Spinal cord (tissue), 10 donors: ENCODE data around the gene SPOUT1. TPM values are rescaled to one million over a fixed set of nuclear protein-coding genes. Genes with fewer than 3 reads are reported as not detected.
"Not testable (repeated sequence)": the region's sequence is repeated elsewhere in the genome, so short reads cannot be mapped to it uniquely, and the experiment has no call there.

Experiments
- DNase-seq, 6 donors: peaks; one replicate each; pipeline versions ENCODE4 v3.0.0 to v3.0.0-alpha.2; 2013 to 2015; ENCODE audit warnings: low spot score in 6 of 6, low read depth in 4 of 6
- H3K27ac ChIP-seq: one replicate; pipeline ENCODE4 v1.5.1; 2013; ENCODE audit warnings: low read depth, low read length, control low read depth
- H3K27me3 ChIP-seq: one replicate; pipeline ENCODE4 v1.6.1; 2013; ENCODE audit warnings: low read length; ENCODE audit not compliant: control insufficient read depth, insufficient read depth
- H3K36me3 ChIP-seq: one replicate; pipeline ENCODE4 v1.6.1; 2013; ENCODE audit warnings: low read length; ENCODE audit not compliant: control insufficient read depth, insufficient read depth
- H3K4me1 ChIP-seq: one replicate; pipeline ENCODE4 v1.6.1; 2013; ENCODE audit warnings: low read length; ENCODE audit not compliant: control insufficient read depth, insufficient read depth
- H3K4me3 ChIP-seq: one replicate; pipeline ENCODE4 v1.5.1; 2013; ENCODE audit warnings: low read depth, low read length, control low read depth
- H3K9me3 ChIP-seq: one replicate; pipeline ENCODE4 v1.6.1; 2013; ENCODE audit warnings: low read length; ENCODE audit not compliant: control insufficient read depth, insufficient read depth
- WGBS: methylation state at CpG from one replicate; pipeline ENCODE4 v1.1.5; 2013; ENCODE audit warnings: missing lambda C conversion rate; ENCODE audit not compliant: insufficient coverage; 5-methylcytosine and 5-hydroxymethylcytosine counted together
- long read RNA-seq, 4 donors: transcript quantifications; one replicate each; lab custom pipeline, GENCODE V29; 2026
- polyA plus RNA-seq, 2 donors: library from polyadenylated mRNA; unstranded; fragments of 120-200 nt; gene quantifications; one replicate each; pipeline ENCODE4 v1.2.1, GENCODE V29; 2013; ENCODE audit not compliant: insufficient read length in 2 of 2
- total RNA-seq, 2 donors: library from RNA; depleted of rRNA in 1 of 2; stranded (reverse); fragments of 120-200 nt in 1 of 2; fragments of >200 nt in 1 of 2; gene quantifications; one replicate each; pipeline versions ENCODE4 v1.2.3 to v1.2.4, GENCODE V29; 2013 to 2014
- donor health status: healthy.

Gene SPOUT1, protein sequence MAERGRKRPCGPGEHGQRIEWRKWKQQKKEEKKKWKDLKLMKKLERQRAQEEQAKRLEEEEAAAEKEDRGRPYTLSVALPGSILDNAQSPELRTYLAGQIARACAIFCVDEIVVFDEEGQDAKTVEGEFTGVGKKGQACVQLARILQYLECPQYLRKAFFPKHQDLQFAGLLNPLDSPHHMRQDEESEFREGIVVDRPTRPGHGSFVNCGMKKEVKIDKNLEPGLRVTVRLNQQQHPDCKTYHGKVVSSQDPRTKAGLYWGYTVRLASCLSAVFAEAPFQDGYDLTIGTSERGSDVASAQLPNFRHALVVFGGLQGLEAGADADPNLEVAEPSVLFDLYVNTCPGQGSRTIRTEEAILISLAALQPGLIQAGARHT
- 10 to 100 TPM; 12.2 to 27.7 TPM for total RNA-seq
- polyA plus RNA-seq, result 10 to 100 TPM; 51.1 to 57.7 TPM
- long read RNA-seq, donor 1, full-length matches to known transcripts, result 10 of 10 reads
- long read RNA-seq, donor 1, partial matches to known transcripts, result 0 of 10 reads
- long read RNA-seq, donor 1, other reads (novel, unspliced or antisense), result 0 of 10 reads
- long read RNA-seq, donor 2, partial matches to known transcripts, result 31 of 31 reads
- long read RNA-seq, donor 2, other reads (novel, unspliced or antisense), result 0 of 31 reads
- long read RNA-seq, donor 3, full-length matches to known transcripts, result 6 of 6 reads
- long read RNA-seq, donor 3, partial matches to known transcripts, result 0 of 6 reads
- long read RNA-seq, donor 3, other reads (novel, unspliced or antisense), result 0 of 6 reads
- long read RNA-seq, donor 4, full-length matches to known transcripts, result 13 of 13 reads
- long read RNA-seq, donor 4, partial matches to known transcripts, result 0 of 13 reads
- long read RNA-seq, donor 4, other reads (novel, unspliced or antisense), result 0 of 13 reads

DNA sequence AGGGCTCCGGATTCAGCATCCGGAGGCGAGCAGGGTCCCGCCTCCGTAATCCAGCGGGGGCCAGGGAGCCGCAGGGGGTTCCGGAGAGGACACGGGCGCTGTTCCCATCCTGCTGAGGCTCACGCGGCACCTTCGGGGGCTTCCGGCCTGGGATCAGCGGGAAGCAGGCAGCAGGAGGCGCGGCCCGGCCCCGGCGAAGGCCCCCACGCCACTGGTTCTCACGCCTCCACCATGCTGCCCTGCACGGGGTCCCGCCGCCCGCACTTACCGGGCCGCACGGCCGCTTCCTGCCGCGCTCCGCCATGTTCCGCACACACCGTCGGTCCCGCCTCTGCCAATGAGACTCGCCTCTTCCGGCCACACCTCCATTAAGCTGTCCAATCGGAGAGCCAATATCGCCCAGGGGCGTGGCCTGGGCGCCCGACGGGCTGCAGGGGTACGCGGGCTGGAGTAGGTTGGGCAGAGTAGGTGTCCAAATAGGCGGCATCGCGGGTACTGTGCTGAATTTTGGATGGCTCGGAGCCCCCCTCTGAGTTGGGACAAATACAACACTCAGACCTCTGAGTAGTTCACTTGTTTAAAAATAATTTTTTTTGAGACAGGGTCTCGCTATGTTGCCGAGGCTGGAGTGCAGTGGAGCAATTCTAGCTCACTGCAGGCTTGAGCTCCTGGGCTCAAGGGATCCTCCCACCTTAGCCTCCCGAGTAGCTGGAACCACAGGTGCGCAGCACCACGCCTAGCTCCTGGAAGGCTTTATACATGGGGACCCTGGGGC lies at the start of gene SPOUT1:
Gene SPOUT1 (minus strand): TSS at position 318 of the 775 bp plus-strand sequence. CDS start 14 bp downstream, at position 304.
- H3K9me3 ChIP-seq, result no peaks in the 10 kb centered on the region
- H3K4me3 ChIP-seq, result peak within 1 kb of the TSS; percentile 85
- H3K36me3 ChIP-seq, result peaks cover 50% of the 10 kb centered on the region
- WGBS, result under 1% methylated on average over 51 of the region's 56 CpGs
- peak within 1 kb of the TSS; percentile 43 for H3K27ac ChIP-seq
- H3K27me3 ChIP-seq, result no peaks in the 10 kb centered on the region
- H3K4me1 ChIP-seq, result peaks cover 17% of the 10 kb centered on the region
- DNase-seq, result peak; percentile 76 to 98 (median 86)

DNA sequence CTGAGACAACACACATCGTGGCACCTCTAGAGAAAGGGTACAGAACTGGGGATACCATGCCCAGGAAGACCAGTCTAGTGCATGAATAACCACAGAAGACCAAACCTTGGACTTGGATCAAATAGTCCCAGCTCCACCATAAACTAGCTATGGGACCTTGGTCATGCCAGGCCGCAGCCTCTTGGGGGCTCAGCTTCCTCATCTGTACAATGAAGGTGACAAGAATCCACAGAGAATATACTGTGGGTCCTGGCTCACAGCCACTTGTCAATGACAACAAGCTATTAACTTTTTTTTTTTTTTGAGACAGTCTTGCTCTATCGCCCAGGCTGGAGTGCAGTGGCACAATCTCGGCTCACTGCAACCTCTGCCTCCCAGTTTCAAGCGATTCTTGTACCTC lies 48.3 kb upstream of the SPOUT1 start:
- H3K27ac ChIP-seq, result no peak overlapping the region
- H3K36me3 ChIP-seq, result no peaks in the 10 kb centered on the region
- H3K4me1 ChIP-seq, result peaks cover 27% of the 10 kb centered on the region
- H3K4me3 ChIP-seq, result no peak overlapping the region
- H3K27me3 ChIP-seq, result no peaks in the 10 kb centered on the region
- DNase-seq, result no peak
- 86% methylated on average over 5 of the region's 5 CpGs for WGBS
- no peaks in the 10 kb centered on the region for H3K9me3 ChIP-seq

DNA sequence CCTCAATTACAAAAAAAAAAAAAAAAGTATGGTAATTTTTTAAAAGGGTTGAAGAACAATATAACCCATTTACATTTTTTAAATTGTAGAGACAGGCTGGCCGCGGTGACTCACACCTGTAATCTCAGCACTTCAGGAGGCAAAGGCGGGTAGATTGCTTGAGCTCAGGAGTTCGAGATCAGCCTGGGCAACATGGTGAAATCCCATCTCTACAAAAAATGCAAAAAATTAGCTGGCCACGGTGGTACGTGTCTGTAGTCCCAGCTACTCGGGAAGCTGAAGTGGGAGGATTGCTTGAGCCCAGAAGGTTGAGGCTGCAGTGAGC lies 41.3 kb upstream of the SPOUT1 start:
- not testable (repeated sequence) for DNase-seq, H3K4me1 ChIP-seq, H3K27me3 ChIP-seq, H3K27ac ChIP-seq, H3K4me3 ChIP-seq, H3K36me3 ChIP-seq, H3K9me3 ChIP-seq
- 100% methylated on average over 6 of the region's 7 CpGs for WGBS

DNA sequence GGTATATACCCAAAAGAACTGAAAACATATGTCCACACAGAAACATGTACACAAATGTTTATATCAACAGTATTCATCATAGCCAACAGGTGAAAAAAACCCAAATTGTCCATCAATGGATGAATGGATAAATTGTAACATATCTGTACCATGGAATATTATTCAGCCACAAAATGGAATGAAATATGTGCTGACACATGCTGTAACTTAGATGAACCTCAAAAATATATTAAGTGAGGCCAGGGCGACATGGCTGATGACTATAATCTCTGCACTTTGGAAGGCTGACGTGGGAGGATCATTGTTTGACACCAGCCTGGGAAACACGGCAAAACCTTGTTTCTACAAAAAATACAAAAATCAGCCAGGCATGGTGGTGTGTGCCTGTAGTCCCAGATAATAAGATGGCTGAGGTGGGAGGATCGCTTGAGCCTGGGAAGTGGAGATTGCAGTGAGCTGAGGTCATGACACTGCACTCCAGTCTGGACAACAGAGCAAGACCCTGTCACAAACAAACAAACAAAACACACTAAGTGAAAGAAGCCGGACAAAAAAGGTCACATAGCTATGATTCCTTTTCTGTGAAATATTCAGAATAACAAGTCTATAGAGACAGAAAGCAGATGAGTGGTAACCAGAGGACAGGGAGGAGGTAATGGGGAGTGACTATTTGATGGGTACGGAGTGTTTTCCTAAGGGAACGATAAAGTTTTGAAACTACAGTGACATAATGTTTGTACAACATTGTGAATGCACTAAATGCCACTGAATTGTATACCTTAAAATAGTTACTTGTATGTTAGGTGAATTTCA lies 40.7 kb upstream of the SPOUT1 start:
- no CpG with 5 or more reads among the region's 7 CpGs for WGBS
- H3K9me3 ChIP-seq, result no peaks in the 10 kb centered on the region

DNA sequence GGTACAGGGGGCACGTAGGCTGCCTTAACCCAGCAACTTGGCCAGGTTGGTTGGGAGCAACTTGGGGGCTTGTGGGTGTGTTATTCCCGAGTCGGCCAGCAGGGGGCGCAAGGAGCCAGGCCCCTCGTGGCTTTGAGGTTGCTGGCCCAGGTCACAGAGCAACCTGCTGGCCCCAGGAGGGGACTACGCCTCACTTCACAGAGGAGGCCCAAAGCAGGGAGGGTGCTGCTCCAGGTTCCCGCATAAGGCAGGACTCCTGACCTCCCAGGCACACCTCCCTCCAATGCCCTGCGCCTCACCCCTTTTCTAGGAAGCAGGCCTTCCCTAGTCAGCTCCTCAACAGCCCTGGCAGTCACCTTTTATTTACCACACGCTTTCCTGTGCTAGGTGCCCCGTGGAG lies 34.1 kb upstream of the SPOUT1 start:
- H3K9me3 ChIP-seq, result no peaks in the 10 kb centered on the region
- no peaks in the 10 kb centered on the region for H3K27me3 ChIP-seq
- H3K4me1 ChIP-seq, result peaks cover 3% of the 10 kb centered on the region
- no peaks in the 10 kb centered on the region for H3K36me3 ChIP-seq
- 32% methylated on average over 10 of the region's 10 CpGs for WGBS
- no peak overlapping the region for H3K4me3 ChIP-seq
- peak in 2 of 6 donors; percentile 22 to 56 for DNase-seq
- no peak overlapping the region for H3K27ac ChIP-seq

More for the DNA sequence above, 40.7 kb upstream of the SPOUT1 start:
- Histone ChIP-seq H3K27ac (no peak overlapping the region), H3K4me1 (peaks cover under 1% of the 10 kb centered on the region), H3K4me3 (no peak overlapping the region), H3K36me3 (peaks cover 4% of the 10 kb centered on the region), H3K27me3 (no peaks in the 10 kb centered on the region)
- no peak for DNase-seq

DNA sequence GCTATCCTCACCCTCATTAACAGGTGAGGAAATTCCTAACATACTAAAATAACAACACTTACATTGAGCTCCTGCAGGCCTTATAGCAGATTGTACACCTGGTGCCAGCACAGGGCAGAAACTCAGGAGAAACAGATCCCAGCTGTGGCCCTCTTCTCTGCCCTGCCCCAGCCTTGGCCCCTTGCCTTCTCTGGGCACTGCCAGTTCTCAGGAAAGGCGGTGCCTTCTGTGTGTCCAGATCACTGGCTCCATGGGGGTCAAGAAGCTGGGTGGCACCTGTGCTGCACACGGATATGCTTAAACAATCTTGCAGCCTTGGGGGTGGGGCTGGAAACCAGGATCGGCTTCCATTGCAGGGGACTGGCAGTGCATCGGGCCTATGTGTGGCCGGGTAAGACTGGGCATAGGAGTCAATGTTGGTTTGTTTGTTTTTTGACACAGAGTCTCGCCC lies 32.8 kb upstream of the SPOUT1 start:
- Histone ChIP-seq H3K9me3 (no peaks in the 10 kb centered on the region), H3K27me3 (no peaks in the 10 kb centered on the region), H3K4me3 (no peak overlapping the region), H3K36me3 (no peaks in the 10 kb centered on the region), H3K27ac (no peak overlapping the region), H3K4me1 (peaks cover 3% of the 10 kb centered on the region)
- no peak for DNase-seq
- whole genome bisulfite sequencing, result 94% methylated on average over 6 of the region's 6 CpGs

DNA sequence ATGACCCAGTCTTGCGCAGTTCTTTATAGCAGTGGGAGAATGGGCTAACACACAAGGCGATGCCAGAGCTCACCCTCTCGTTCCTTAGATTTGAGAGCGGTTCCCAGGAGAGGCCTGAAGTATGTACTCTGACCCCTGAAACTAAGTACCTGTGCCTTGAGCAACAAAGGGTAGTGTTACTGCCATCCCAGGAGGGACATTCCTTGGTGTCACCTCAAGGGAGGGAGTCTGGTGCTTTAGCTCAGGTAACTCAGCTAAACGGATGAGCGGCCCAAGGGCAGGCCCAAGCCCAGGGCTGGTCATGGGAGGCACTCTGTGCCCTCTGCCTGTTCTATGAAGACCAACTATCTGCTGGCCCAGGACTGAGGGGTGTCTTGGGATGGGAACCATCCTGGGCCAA lies 31.9 kb upstream of the SPOUT1 start:
- Histone ChIP-seq H3K4me1 (peaks cover 3% of the 10 kb centered on the region), H3K27ac (no peak overlapping the region), H3K4me3 (no peak overlapping the region), H3K27me3 (no peaks in the 10 kb centered on the region), H3K36me3 (no peaks in the 10 kb centered on the region), H3K9me3 (no peaks in the 10 kb centered on the region)
- DNase-seq, result no peak
- 90% methylated on average over 5 of the region's 6 CpGs for WGBS

DNA sequence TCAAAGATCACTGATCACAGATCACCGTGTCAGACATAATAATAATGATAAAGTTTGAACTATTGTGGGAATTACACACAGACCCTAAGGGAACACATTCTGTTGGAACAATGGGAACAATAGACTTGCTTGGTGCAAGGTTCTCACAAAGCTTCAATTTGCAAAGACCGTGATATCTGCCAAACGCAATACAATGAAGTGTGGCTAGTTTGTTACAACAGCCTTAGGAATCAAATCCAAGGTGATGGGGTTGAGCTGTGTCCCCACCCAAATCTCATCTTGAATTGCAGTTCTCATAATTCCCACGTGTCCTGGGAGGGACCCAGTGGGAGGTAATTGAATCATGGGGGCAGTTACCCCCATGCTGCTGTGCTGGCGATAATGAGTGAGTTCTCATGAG lies 31.3 kb upstream of the SPOUT1 start:
- no peak overlapping the region for H3K4me3 ChIP-seq
- DNase-seq, result no peak
- 62% methylated on average over 3 of the region's 5 CpGs for WGBS
- peaks cover 3% of the 10 kb centered on the region for H3K4me1 ChIP-seq
- no peaks in the 10 kb centered on the region for H3K9me3 ChIP-seq
- no peaks in the 10 kb centered on the region for H3K36me3 ChIP-seq
- H3K27ac ChIP-seq, result no peak overlapping the region
- H3K27me3 ChIP-seq, result no peaks in the 10 kb centered on the region

DNA sequence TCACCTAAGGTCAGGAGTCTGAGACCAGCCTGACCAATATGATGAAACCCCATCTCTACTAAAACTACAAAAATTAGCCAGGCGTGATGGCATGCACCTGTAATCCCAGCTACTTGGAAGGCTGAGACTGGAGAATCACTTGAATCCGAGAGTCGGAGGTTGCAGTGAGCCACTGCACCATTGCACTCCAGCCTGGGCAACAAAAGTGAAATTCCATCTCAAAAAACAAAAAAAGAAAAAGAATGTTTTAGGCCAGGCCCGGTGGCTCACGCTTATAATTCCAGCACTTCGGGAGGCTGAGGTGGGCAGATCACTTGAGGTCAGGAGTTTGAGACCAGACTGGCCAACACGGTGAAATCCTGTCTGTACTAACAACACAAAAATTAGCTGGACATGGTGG lies 28.9 kb upstream of the SPOUT1 start:
- H3K4me3 ChIP-seq, H3K36me3 ChIP-seq, H3K27me3 ChIP-seq, H3K9me3 ChIP-seq, H3K4me1 ChIP-seq, DNase-seq, H3K27ac ChIP-seq: not testable (repeated sequence)
- WGBS, result 94% methylated on average over 6 of the region's 7 CpGs
